Gastroesophageal sphincter (tissue), 4 donors: Measurements from ENCODE around the gene C19orf67. TPM values are rescaled to one million over a fixed set of nuclear protein-coding genes. Genes with fewer than 3 reads are reported as not detected.

Experiments used
- ATAC-seq: fragments of 150-250 bp; one replicate; pipeline ENCODE4 v1.9.1; 2016; ENCODE audit warnings: mild to moderate bottlenecking, moderate library complexity
- H3K27ac ChIP-seq, 4 donors: fragments of 200-600 bp; sonication (generic) in 3 of 4; 1 replicate in 3 of 4; 2 replicates in 1 of 4; pipeline ENCODE4 v1.5.1; 2016 to 2019
- H3K27me3 ChIP-seq: fragments of 200-600 bp; sonication (generic); one replicate; pipeline ENCODE4 v1.5.1; 2019
- H3K36me3 ChIP-seq, 2 donors: fragments of 200-600 bp; sonication (generic); one replicate each; pipeline ENCODE4 v1.5.1; 2019; ENCODE audit warnings: control low read depth in 1 of 2
- H3K4me1 ChIP-seq, 3 donors: fragments of 200-600 bp; sonication (generic); 1 replicate in 2 of 3; 2 replicates in 1 of 3; pipeline ENCODE4 v1.5.1; 2016 to 2019; ENCODE audit warnings: control low read depth in 2 of 3
- H3K4me3 ChIP-seq, 2 donors: fragments of 200-600 bp; sonication (generic); one replicate each; pipeline ENCODE4 v1.5.1; 2019; ENCODE audit warnings: mild to moderate bottlenecking in 1 of 2, moderate library complexity in 1 of 2
- H3K9me3 ChIP-seq, 3 donors: fragments of 200-600 bp; sonication (generic); one replicate each; pipeline ENCODE4 v1.5.1; 2017 to 2019; ENCODE audit warnings: control low read depth in 2 of 3
- CTCF ChIP-seq, 4 experiments: fragments of 200-600 bp in 2 of 4; fragments of 450-650 bp in 2 of 4; sonication (generic) in 1 of 4; IDR thresholded peaks; one replicate each; pipeline ENCODE4 v1.5.1; 2017 to 2019; ENCODE audit warnings: antibody characterized with exemption in 4 of 4, mild to moderate bottlenecking in 2 of 4, moderate library complexity in 2 of 4
- EP300 ChIP-seq: sonication (generic); formaldehyde crosslinking; IDR thresholded peaks from one replicate; pipeline ENCODE4 v1.6.1; 2017; ENCODE audit warnings: antibody characterized with exemption, mild to moderate bottlenecking
- POLR2A ChIP-seq, 2 donors: fragments of 450-650 bp; IDR thresholded peaks; one replicate each; pipeline ENCODE4 v1.6.1; 2017; ENCODE audit warnings: antibody characterized with exemption in 2 of 2, mild to moderate bottlenecking in 2 of 2, moderate library complexity in 1 of 2
- POLR2AphosphoS5 ChIP-seq: sonication (generic); formaldehyde crosslinking; IDR thresholded peaks from one replicate; pipeline ENCODE4 v1.6.1; 2017; ENCODE audit warnings: antibody characterized with exemption
- WGBS, 2 donors: methylation state at CpG; one replicate each; pipeline ENCODE4 v1.1.5; 2018; ENCODE audit warnings: low coverage in 1 of 2; 5-methylcytosine and 5-hydroxymethylcytosine counted together
- total RNA-seq, 4 donors: library from RNA; depleted of rRNA; stranded (reverse); fragments of >200 nt; gene quantifications; one replicate each; pipeline ENCODE4 v1.1.0, GENCODE V29; 2016

The C19orf67 gene
- total RNA-seq, 4 donors from 2014 or later, result not detected

DNA sequence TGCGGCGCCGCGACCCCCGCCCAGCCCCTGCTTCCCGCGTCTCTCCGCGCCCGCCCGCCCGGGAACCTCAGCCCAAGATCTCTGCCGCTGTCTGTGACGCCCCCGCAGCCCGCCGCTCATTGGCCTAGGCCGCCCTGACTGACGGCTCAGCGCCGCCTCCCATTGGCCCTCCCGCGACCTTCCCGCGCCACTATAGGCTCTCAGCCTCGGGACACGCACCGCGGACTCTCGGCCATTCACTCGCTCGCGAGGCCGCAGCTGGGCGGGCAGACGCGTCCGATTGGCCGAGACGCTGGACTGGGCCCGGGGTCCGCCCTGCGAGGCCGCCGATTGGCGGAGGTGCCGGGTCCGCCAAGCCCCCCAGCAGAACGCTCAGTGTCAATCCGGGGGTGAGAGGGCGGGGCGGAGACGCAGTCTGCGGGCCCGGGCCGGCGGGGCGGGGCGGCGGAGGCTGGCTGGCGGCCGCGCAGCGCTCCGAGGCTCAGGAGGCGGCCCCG is 32.1 kb upstream of the C19orf67 start, which contains the start of gene PRKACA:
TSS of gene PRKACA (minus strand) at position 95 of the 497 bp plus-strand sequence. CDS start 215 bp downstream, outside the sequence.
- no peaks in the 10 kb centered on the region for H3K36me3 ChIP-seq
- peak within 1 kb of the TSS; percentile 95 to 96 for H3K4me3 ChIP-seq
- TF ChIP-seq POLR2AphosphoS5, result peak; percentile 62
- TF ChIP-seq CTCF (IDR thresholded peaks at IDR 0.05), result no peak
- peak; percentile 48 to 49 for TF ChIP-seq POLR2A (IDR thresholded peaks at IDR 0.05)
- peak within 1 kb of the TSS; percentile 85 to 100 (median 98) for H3K27ac ChIP-seq
- no CpG with 5 or more reads among the region's 67 CpGs for WGBS, 2 donors
- peaks cover 11 to 65% (median 47%) of the 10 kb centered on the region in 3 donors for H3K4me1 ChIP-seq
- H3K27me3 ChIP-seq, result no peaks in the 10 kb centered on the region
- ATAC-seq, result peak; percentile 93
- no peaks in the 10 kb centered on the region for H3K9me3 ChIP-seq

GRCh38 chr19:14116918-14117578 is 31.5 kb upstream of the C19orf67 start:
- no peak for ATAC-seq
- Histone ChIP-seq H3K4me1 (peaks cover 11 to 72% (median 54%) of the 10 kb centered on the region in 3 donors), H3K27me3 (no peaks in the 10 kb centered on the region), H3K4me3 (peak overlapping the region; percentile 95 to 96), H3K27ac (peak overlapping the region; percentile 85 to 99 (median 94)), H3K9me3 (no peaks in the 10 kb centered on the region), H3K36me3 (no peaks in the 10 kb centered on the region)
- WGBS, 2 donors, result 0 to 2% methylated on average over 7 to 11 of the region's 33 CpGs
- TF ChIP-seq CTCF (IDR thresholded peaks at IDR 0.05) (no peak), POLR2AphosphoS5 (no peak), EP300 (no peak), POLR2A (IDR thresholded peaks at IDR 0.05) (no peak)

DNA sequence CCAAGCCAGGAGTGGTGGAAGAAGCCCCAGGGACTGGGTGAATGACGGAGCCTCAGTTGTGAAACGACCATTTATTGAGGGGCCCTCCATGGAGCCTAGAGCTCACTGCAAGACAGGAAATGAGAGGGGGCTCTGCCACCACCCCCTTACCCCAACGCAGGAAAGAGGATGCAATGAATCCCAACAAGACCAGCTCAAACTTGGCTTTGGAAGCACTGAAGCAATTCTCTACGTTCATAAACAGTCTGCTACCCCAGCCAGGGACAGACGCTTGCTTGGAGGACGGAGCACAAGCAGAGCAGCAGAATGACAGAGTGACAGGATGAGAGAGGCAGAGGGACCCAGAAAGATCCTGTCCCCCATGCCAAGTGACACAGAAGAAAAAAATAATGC is 30.9 kb upstream of the C19orf67 start:
- no peaks in the 10 kb centered on the region for H3K36me3 ChIP-seq
- peaks cover 11 to 77% (median 59%) of the 10 kb centered on the region in 3 donors for H3K4me1 ChIP-seq
- H3K9me3 ChIP-seq, result no peaks in the 10 kb centered on the region
- H3K27ac ChIP-seq, result peak overlapping the region; percentile 85 to 99 (median 94)
- no peak for ATAC-seq
- no peak for TF ChIP-seq POLR2AphosphoS5
- TF ChIP-seq POLR2A (IDR thresholded peaks at IDR 0.05), result no peak
- no peak for TF ChIP-seq CTCF (IDR thresholded peaks at IDR 0.05)
- H3K27me3 ChIP-seq, result no peaks in the 10 kb centered on the region
- 0 to 8% methylated on average over 3 of the region's 6 CpGs for WGBS, 2 donors
- peak overlapping the region; percentile 95 to 96 for H3K4me3 ChIP-seq

- no peaks in the 10 kb centered on the region for H3K9me3 ChIP-seq
- H3K36me3 ChIP-seq, result no peaks in the 10 kb centered on the region
- peaks cover 11 to 85% (median 62%) of the 10 kb centered on the region in 3 donors for H3K4me1 ChIP-seq
- WGBS, 2 donors, result 60 to 72% methylated on average over 2 to 4 of the region's 5 CpGs
- no peaks in the 10 kb centered on the region for H3K27me3 ChIP-seq
- ATAC-seq, result no peak
- TF ChIP-seq POLR2AphosphoS5 (no peak), POLR2A (IDR thresholded peaks at IDR 0.05) (no peak)
- peak overlapping the region in 1 of 2 donors; percentile 96 for H3K4me3 ChIP-seq
- H3K27ac ChIP-seq, result peak overlapping the region; percentile 85 to 99 (median 94)
These were observed 30.2 kb upstream of the C19orf67 start for GRCh38 chr19:14115756-14116155.

DNA sequence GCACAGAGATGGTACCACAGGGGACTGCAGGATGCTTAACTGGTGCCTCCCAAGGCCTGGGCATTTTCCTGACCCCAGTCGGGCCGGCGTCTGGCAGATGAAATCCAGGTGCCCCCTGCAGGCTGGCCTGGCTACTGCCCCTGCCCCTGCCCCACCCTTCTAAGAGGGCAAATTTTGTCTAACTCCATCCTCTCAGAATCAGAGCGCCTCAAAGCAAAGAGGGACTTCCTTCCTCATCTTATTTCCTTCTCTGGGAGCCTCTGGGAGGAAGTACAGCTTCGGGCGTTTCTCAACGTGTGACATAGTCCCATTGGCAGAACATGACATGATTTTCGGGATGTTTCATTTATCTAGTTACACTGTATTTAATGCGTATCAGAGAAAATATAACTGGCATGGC is 29.3 kb upstream of the C19orf67 start:
- ATAC-seq, result no peak
- peak overlapping the region; percentile 5 to 99 (median 92) for H3K27ac ChIP-seq
- 34 to 48% methylated on average over 5 to 6 of the region's 9 CpGs for WGBS, 2 donors
- H3K4me1 ChIP-seq, result peaks cover 11 to 87% (median 62%) of the 10 kb centered on the region in 3 donors
- H3K4me3 ChIP-seq, result no peak overlapping the region
- no peaks in the 10 kb centered on the region for H3K27me3 ChIP-seq
- no peaks in the 10 kb centered on the region for H3K36me3 ChIP-seq
- TF ChIP-seq EP300 (no peak), CTCF (IDR thresholded peaks at IDR 0.05) (peak in 3 of 4 experiments; percentile 55 to 81 (median 61))
- H3K9me3 ChIP-seq, result no peaks in the 10 kb centered on the region
